H9 (cell line): Measurements from ENCODE around the gene PFN1. TPM values are rescaled to one million over a fixed set of nuclear protein-coding genes. Genes with fewer than 3 reads are reported as not detected.

Experiments used
- DNase-seq: peaks from one replicate; pipeline ENCODE4 v3.0.0-alpha.2; 2017
- H2AFZ ChIP-seq: one replicate; pipeline ENCODE4 v1.6.1; 2013; ENCODE audit warnings: mild to moderate bottlenecking, low read length, control low read depth, moderate library complexity
- H2AK5ac ChIP-seq: 2 replicates; pipeline ENCODE4 v1.6.1; 2013; ENCODE audit warnings: low read length, control low read depth, mixed read lengths; ENCODE audit not compliant: insufficient read length
- H2BK120ac ChIP-seq: one replicate; pipeline ENCODE4 v1.6.1; 2013; ENCODE audit warnings: low read depth, mild to moderate bottlenecking, low read length, control low read depth, inconsistent platforms; ENCODE audit not compliant: poor library complexity, severe bottlenecking
- H2BK12ac ChIP-seq: 2 replicates; pipeline ENCODE4 v1.6.1; 2013; ENCODE audit warnings: low read length, control low read depth, mixed read lengths, low read depth; ENCODE audit not compliant: insufficient read length
- H2BK15ac ChIP-seq: 2 replicates; pipeline ENCODE4 v1.6.1; 2013; ENCODE audit warnings: low read depth, low read length, control low read depth
- H2BK20ac ChIP-seq: one replicate; pipeline ENCODE4 v1.6.1; 2013; ENCODE audit warnings: low read depth, mild to moderate bottlenecking, low read length, control low read depth, inconsistent platforms; ENCODE audit not compliant: poor library complexity, severe bottlenecking
- H2BK5ac ChIP-seq: 2 replicates; pipeline ENCODE4 v1.6.1; 2013; ENCODE audit warnings: low read length, control low read depth, mixed read lengths; ENCODE audit not compliant: insufficient read length
- H3K14ac ChIP-seq: 2 replicates; pipeline ENCODE4 v1.6.1; 2013; ENCODE audit warnings: low read length, control low read depth; ENCODE audit not compliant: insufficient read depth
- H3K18ac ChIP-seq: 2 replicates; pipeline ENCODE4 v1.6.1; 2013; ENCODE audit warnings: low read depth, mild to moderate bottlenecking, mixed read lengths, low read length, control low read depth; ENCODE audit not compliant: insufficient read length
- H3K23ac ChIP-seq: 2 replicates; pipeline ENCODE4 v1.6.1; 2013; ENCODE audit warnings: low read length, control low read depth, mixed read lengths, low read depth; ENCODE audit not compliant: insufficient read length
- H3K23me2 ChIP-seq: 2 replicates; pipeline ENCODE4 v1.6.1; 2013; ENCODE audit warnings: low read depth, mild to moderate bottlenecking, mixed read lengths, low read length, control low read depth; ENCODE audit not compliant: insufficient read length, poor library complexity, severe bottlenecking
- H3K27ac ChIP-seq: 2 replicates; pipeline ENCODE4 v1.5.1; 2013; ENCODE audit warnings: low read length, control low read depth, mixed read lengths, low read depth; ENCODE audit not compliant: insufficient read length
- H3K27me3 ChIP-seq: 2 replicates; pipeline ENCODE4 v1.6.1; 2013; ENCODE audit warnings: low read length, control low read depth, inconsistent platforms; ENCODE audit not compliant: insufficient read depth
- H3K4ac ChIP-seq: 2 replicates; pipeline ENCODE4 v1.6.1; 2013; ENCODE audit warnings: low read depth, mild to moderate bottlenecking, control low read depth, inconsistent platforms, low read length, moderate library complexity
- H3K4me1 ChIP-seq: 2 replicates; pipeline ENCODE4 v1.6.1; 2013; ENCODE audit warnings: low read length, control low read depth, inconsistent platforms; ENCODE audit not compliant: insufficient read depth
- H3K4me2 ChIP-seq: 2 replicates; pipeline ENCODE4 v1.6.1; 2013; ENCODE audit warnings: low read length, control low read depth, mixed read lengths; ENCODE audit not compliant: insufficient read length, insufficient read depth
- H3K56ac ChIP-seq: 2 replicates; pipeline ENCODE4 v1.6.1; 2013; ENCODE audit warnings: low read depth, mild to moderate bottlenecking, mixed read lengths, low read length, control low read depth; ENCODE audit not compliant: insufficient read length
- H3K79me1 ChIP-seq: 2 replicates; pipeline ENCODE4 v1.6.1; 2013; ENCODE audit warnings: low read depth, mild to moderate bottlenecking, moderate library complexity, low read length, control low read depth, inconsistent platforms; ENCODE audit not compliant: insufficient read depth, poor library complexity, severe bottlenecking
- H3K79me2 ChIP-seq: 2 replicates; pipeline ENCODE4 v1.6.1; 2013; ENCODE audit warnings: low read length, control low read depth, inconsistent platforms; ENCODE audit not compliant: insufficient read depth
- H3K9ac ChIP-seq: 2 replicates; pipeline ENCODE4 v1.6.1; 2013; ENCODE audit warnings: low read length, control low read depth, mixed read lengths; ENCODE audit not compliant: insufficient read length; ENCODE audit errors: extremely low read depth
- H3K9me3 ChIP-seq: one replicate; pipeline ENCODE4 v1.6.1; 2013; ENCODE audit warnings: low read depth, low read length, inconsistent platforms; ENCODE audit not compliant: control insufficient read depth
- H3T11ph ChIP-seq: one replicate; pipeline ENCODE4 v1.6.1; 2013; ENCODE audit warnings: mild to moderate bottlenecking, low read length, control low read depth, inconsistent platforms
- H4K20me1 ChIP-seq: one replicate; pipeline ENCODE4 v1.6.1; 2013; ENCODE audit not compliant: control insufficient read depth, insufficient read length, insufficient read depth
- H4K5ac ChIP-seq: 2 replicates; pipeline ENCODE4 v1.6.1; 2013; ENCODE audit warnings: low read depth, mild to moderate bottlenecking, mixed read lengths, low read length, control low read depth; ENCODE audit not compliant: insufficient read length
- H4K8ac ChIP-seq: replicated peaks from 2 replicates; pipeline ENCODE4 v1.6.1; 2013; ENCODE audit warnings: low read length, control low read depth, mixed read lengths, low read depth; ENCODE audit not compliant: insufficient read length
- H4K91ac ChIP-seq: 2 replicates; pipeline ENCODE4 v1.6.1; 2013; ENCODE audit warnings: low read depth, mild to moderate bottlenecking, moderate library complexity, mixed read lengths, low read length, control low read depth; ENCODE audit not compliant: insufficient read length
- H3K27ac Mint-ChIP-seq, 3 experiments: 2 replicates in 2 of 3; 3 replicates in 1 of 3; pipeline ENCODE4 v1.8.0; 2020 to 2021; ENCODE audit warnings: mixed read lengths in 3 of 3, mild to moderate bottlenecking in 1 of 3, moderate library complexity in 1 of 3
- H3K27me3 Mint-ChIP-seq: 2 replicates; pipeline ENCODE4 v1.8.0; 2021; ENCODE audit warnings: low read depth, mild to moderate bottlenecking, moderate library complexity, mixed read lengths
- H3K36me3 Mint-ChIP-seq, 3 experiments: 2 replicates in 2 of 3; 3 replicates in 1 of 3; pipeline ENCODE4 v1.8.0; 2020 to 2021; ENCODE audit warnings: low read depth in 3 of 3, mixed read lengths in 3 of 3; ENCODE audit not compliant: insufficient read depth in 1 of 3
- H3K4me1 Mint-ChIP-seq, 2 experiments: 2 replicates each; pipeline ENCODE4 v1.8.0; 2020; ENCODE audit warnings: mixed read lengths in 2 of 2
- H3K4me3 Mint-ChIP-seq, 2 experiments: 2 replicates in 1 of 2; 3 replicates in 1 of 2; pipeline ENCODE4 v1.8.0; 2020 to 2021; ENCODE audit warnings: mild to moderate bottlenecking in 2 of 2, mixed read lengths in 2 of 2, moderate library complexity in 1 of 2
- H3K9me3 Mint-ChIP-seq, 2 experiments: 2 replicates in 1 of 2; 3 replicates in 1 of 2; pipeline ENCODE4 v1.8.0; 2020; ENCODE audit warnings: mild to moderate bottlenecking in 2 of 2, mixed read lengths in 2 of 2, moderate library complexity in 1 of 2
- CTCF ChIP-seq: fragments of 200-600 bp; sonication (generic); conservative IDR thresholded peaks from 3 replicates; pipeline ENCODE4 v1.8.0; 2021; ENCODE audit warnings: antibody characterized with exemption, mild to moderate bottlenecking
- WGBS: extraction: QIAGEN DNeasy Blood & Tissue Kit; methylation state at CpG from one replicate; pipeline ENCODE4 v1.1.7; 2013; ENCODE audit warnings: missing lambda C conversion rate, low lambda C conversion rate, mixed read lengths; ENCODE audit not compliant: insufficient read length; ENCODE audit errors: extremely low coverage; 5-methylcytosine and 5-hydroxymethylcytosine counted together
- total RNA-seq: library from RNA; stranded (reverse); gene quantifications from 2 replicates; pipeline ENCODE4 v1.2.1, GENCODE V29; 2021

Gene PFN1
- total RNA-seq, 1 experiment from 2014 or later: 1,149 TPM

DNA sequence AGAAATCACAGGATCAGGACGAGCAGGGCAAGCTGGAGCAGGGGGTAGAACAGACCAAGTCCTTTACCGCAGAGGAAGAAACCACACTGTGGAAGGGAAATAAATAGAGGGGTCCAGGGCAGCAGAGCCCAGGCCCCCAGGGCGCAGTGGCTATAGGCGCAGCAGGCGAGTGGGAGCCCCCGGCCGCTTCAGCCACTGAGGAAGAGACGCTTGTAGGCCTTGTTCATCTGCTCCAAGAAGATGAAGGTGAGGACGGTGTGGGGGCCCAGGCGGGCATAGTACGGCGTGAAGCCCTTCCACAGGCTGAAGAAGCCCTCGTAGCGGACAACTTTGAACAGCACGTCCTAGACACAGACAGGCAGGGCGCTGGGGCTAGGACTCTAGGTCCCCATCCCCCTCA, 10.8 kb downstream of the PFN1 start:
- H3K4me1 Mint-ChIP-seq: peaks cover 37 to 43% of the 10 kb centered on the region in 2 experiments
- Histone ChIP-seq H3K23me2 (peaks cover 17% of the 10 kb centered on the region), H3K27ac (no peak overlapping the region), H4K8ac (no peak overlapping the region), H3K9me3 (no peaks in the 10 kb centered on the region), H2BK12ac (no peak overlapping the region), H3K79me2 (peaks cover 6% of the 10 kb centered on the region; the same call in 1 of the 2 replicates), H3K79me1 (peaks cover 5% of the 10 kb centered on the region), H3K4me2 (no peak overlapping the region), H4K5ac (no peak overlapping the region), H3K4me1 (no peaks in the 10 kb centered on the region), H2BK15ac (no peak overlapping the region), H4K91ac (no peak overlapping the region), H4K20me1 (peaks cover 7% of the 10 kb centered on the region), H2BK120ac (no peak overlapping the region), H3K27me3 (no peaks in the 10 kb centered on the region), H3K4ac (no peak overlapping the region), H2AFZ (no peak overlapping the region), H3K56ac (no peak overlapping the region), H3K9ac (no peak overlapping the region), H3K23ac (no peak overlapping the region), H2BK20ac (no peak overlapping the region), H3K18ac (no peak overlapping the region), H2AK5ac (no peak overlapping the region), H3T11ph (no peak overlapping the region), H3K14ac (no peak overlapping the region), H2BK5ac (no peak overlapping the region)
- DNase-seq: peak; percentile 24
- H3K4me3 Mint-ChIP-seq: peak overlapping the region; percentile 56 to 95; a peak in 2 of 5 replicates
- H3K27me3 Mint-ChIP-seq: peaks cover 1% of the 10 kb centered on the region
- H3K36me3 Mint-ChIP-seq: peaks cover 22 to 59% (median 38%) of the 10 kb centered on the region in 3 experiments
- WGBS: no CpG with 5 or more reads among the region's 16 CpGs
- TF ChIP-seq CTCF: no peak
- H3K27ac Mint-ChIP-seq: no peak overlapping the region; a peak in 1 of 7 replicates
- H3K9me3 Mint-ChIP-seq: no peaks in the 10 kb centered on the region; a peak in 1 of 5 replicates
